Peyer's patch (tissue), 4 donors: ENCODE data around the gene POLR2L.

ENCODE experiments used
- CTCF ChIP-seq, 6 experiments: fragments of 450-650 bp in 4 of 6; fragments of 200-600 bp in 2 of 6; sonication (generic) in 1 of 6; IDR thresholded peaks; one replicate each; pipeline ENCODE4 v1.5.1; 2017 to 2019; ENCODE audit warnings: antibody characterized with exemption in 6 of 6, mild to moderate bottlenecking in 3 of 6, moderate library complexity in 1 of 6
- POLR2A ChIP-seq, 2 donors: fragments of 450-650 bp; IDR thresholded peaks; one replicate each; pipeline ENCODE4 v1.5.1; 2017; ENCODE audit warnings: antibody characterized with exemption in 2 of 2, mild to moderate bottlenecking in 2 of 2, moderate library complexity in 2 of 2

GRCh38 chr11:819943-820649 lies 22.2 kb downstream of the POLR2L start:
- TF ChIP-seq POLR2A (IDR thresholded peaks at IDR 0.05) (peak; percentile 87 to 90), CTCF (IDR thresholded peaks at IDR 0.05) (no peak)
